H7 (cell line): ENCODE results near the gene PSEN1. TPM values are rescaled to one million over a fixed set of nuclear protein-coding genes. Genes with fewer than 3 reads are reported as not detected.

Experiments
- DNase-seq: peaks from one replicate; pipeline ENCODE4 v3.0.0; 2012
- H3K27me3 ChIP-seq: 2 replicates; pipeline ENCODE4 v1.6.0; 2011; ENCODE audit warnings: mild to moderate bottlenecking, low read length; ENCODE audit not compliant: control insufficient read depth, insufficient read depth
- H3K36me3 ChIP-seq: replicated peaks from 2 replicates; pipeline ENCODE4 v1.5.1; 2011; ENCODE audit warnings: low read length; ENCODE audit not compliant: control insufficient read depth, insufficient read depth
- H3K4me3 ChIP-seq: 2 replicates; pipeline ENCODE4 v1.5.1; 2011; ENCODE audit warnings: low read depth, mild to moderate bottlenecking, control low read depth, low read length, moderate library complexity; ENCODE audit not compliant: insufficient read depth
- total RNA-seq: library from RNA; depleted of rRNA; stranded (reverse); fragments of >200 nt; shearing (Covaris generic); gene quantifications from 2 replicates; pipeline ENCODE4 v1.2.3, GENCODE V29; 2014

PSEN1 gene
- total RNA-seq, 1 experiment from 2014 or later, result 13.4 TPM

DNA sequence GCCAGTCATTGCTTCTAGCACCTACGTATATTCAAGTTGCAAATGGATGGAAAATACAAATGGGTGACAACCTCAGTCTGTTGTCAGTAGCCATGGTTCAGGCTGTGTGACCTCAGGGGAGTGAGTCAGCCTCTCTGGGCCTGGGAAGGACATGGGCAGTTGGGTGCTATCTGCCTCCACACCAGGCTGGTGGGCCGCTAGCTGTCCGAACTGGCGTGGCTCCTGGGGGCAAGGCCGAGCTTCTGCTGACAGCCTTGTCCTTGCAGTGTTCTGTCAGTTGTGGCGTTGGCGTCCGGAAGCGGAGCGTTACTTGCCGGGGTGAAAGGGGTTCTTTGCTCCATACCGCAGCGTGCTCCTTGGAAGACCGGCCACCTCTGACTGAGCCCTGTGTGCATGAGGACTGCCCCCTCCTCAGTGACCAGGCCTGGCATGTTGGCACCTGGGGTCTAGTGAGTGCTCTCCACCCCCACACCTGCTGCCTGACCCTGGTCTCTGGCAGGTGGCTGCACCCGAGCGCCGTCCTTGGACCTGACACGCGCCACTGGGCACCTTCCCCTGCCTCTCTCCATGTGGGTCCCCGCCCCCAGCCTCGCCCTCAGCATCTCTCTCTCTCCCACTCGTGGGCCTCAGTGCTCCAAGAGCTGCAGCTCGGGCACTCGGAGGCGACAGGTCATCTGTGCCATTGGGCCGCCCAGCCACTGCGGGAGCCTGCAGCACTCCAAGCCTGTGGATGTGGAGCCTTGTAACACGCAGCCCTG lies 118.1 kb downstream of the PSEN1 start:
- DNase-seq, result no peak
- H3K27me3 ChIP-seq, result no peaks in the 10 kb centered on the region
- H3K36me3 ChIP-seq, result no peaks in the 10 kb centered on the region
- H3K4me3 ChIP-seq, result no peak overlapping the region

DNA sequence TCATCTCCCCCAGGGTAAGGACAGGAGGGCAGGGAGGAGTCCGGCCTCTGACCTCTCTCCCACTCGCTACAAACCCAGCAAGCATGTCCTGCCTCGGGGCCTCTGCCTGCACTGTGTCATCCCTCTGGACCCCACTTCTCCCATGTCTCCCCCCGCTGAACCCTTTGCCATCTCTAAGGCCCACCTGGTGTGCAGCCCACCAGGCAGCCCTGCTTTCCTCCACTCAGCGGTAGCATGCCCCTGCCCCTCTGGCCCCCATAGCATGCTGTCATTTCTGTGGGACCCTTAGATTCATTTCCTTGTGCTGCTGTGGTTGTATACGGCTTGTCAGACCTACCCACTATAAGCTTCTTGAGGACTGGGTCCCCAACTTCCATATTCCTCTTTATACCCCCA lies 118.7 kb downstream of the PSEN1 start:
- DNase-seq, result no peak
- no peaks in the 10 kb centered on the region for H3K27me3 ChIP-seq
- H3K36me3 ChIP-seq, result no peaks in the 10 kb centered on the region
- H3K4me3 ChIP-seq, result no peak overlapping the region

DNA sequence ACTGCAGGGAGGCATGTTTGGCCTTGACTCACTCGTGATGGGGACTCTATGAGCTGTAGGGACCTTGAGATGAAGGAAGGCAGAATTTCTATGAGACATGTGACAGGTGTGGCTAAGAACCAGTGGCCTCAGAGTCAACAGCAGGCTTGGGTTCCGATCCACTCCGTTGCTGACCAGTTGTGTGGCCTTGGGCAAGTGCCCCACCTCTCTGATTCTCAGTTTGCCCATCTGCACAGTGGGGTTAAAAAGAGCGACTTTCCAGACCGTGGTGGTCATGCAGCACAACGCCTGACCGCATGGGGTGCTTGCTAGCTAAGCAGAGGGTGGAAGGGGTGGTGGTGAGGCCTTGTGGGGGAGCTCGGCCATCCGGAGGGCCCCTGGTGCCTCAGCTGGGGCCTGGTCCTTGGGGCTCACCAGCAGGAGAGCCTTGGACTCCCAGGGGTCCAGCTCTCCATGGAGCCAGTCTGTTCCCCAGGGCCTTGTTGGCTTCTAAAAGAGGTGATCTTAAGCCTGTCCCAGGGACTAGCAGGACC lies 119.5 kb downstream of the PSEN1 start:
- no peak for DNase-seq
- no peaks in the 10 kb centered on the region for H3K36me3 ChIP-seq
- no peaks in the 10 kb centered on the region for H3K27me3 ChIP-seq
- H3K4me3 ChIP-seq, result no peak overlapping the region

DNA sequence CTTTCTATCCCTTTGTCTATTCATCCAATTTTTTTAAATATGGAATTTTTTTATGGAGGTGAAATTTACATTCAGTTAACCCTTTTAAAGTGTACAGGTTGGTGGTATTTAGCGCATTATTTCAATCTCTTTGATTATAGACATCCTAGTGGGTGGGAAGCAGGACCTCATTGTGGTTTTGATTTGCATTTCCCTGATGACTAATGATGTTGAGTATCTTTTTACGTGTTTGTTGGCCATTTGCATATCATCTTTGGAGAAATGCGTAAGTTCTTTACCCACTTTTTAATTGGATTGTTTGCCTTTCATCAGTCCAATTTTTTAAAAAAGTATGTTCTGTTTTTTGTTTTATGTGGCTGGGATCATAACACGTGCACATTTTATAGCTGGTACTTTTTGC lies 121.8 kb downstream of the PSEN1 start:
- DNase-seq, result no peak
- Histone ChIP-seq H3K27me3 (no peaks in the 10 kb centered on the region), H3K4me3 (no peak overlapping the region), H3K36me3 (no peaks in the 10 kb centered on the region)

DNA sequence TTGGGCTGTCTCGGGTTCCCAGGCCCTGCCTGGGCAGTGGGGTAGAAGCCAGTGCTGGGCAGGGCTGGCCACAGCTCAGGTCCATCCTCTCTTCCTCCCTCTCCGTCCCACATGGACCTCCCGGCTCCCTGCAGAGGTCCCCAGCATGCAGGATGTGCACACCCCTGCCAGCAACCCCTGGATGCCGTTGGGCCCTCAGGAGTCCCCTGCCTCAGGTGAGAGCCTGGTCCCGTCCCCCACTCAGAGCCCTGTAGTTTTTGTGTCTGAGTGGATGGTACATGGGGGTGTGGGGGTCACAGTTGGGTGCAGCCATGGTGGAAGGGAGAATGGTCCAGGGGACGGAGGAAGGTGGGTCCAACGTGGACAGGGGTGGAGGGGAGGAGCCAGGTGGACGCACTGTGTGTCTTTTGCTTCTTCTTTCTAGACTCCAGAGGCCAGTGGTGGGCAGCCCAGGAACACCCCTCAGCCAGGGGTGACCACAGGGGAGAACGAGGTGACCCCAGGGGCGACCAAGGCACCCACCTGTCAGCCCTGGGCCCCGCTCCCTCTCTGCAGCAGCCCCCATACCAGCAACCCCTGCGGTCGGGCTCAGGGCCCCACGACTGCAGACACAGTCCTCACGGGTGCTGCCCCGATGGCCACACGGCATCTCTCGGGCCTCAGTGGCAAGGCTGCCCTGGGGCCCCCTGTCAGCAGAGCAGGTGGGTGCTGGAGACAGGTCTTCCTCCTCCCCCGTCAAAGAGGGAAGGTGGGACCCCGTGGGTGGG lies 122.7 kb downstream of the PSEN1 start:
- Histone ChIP-seq H3K27me3 (no peaks in the 10 kb centered on the region), H3K4me3 (no peak overlapping the region), H3K36me3 (no peaks in the 10 kb centered on the region)
- peak; percentile 60 for DNase-seq

DNA sequence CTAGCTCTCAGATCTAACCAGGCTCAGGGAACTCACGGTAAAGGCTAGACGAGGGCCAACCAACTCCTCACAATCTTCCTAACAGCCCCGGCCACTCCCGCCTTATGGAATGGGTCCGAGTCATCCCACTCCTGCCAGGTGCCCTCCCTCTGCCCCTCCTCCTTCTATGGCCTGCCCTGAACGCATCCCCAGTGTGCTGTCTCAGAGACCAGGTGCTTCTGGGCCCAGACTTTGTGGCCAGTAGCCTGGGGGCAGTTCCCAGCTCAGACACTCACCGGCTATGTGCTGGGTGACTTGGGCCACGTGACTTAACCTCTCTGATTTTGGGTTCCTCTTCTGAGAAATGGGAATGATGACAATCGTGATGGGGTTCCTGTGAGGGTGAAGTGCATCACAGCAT lies 123.5 kb downstream of the PSEN1 start:
- Histone ChIP-seq H3K4me3 (no peak overlapping the region), H3K27me3 (no peaks in the 10 kb centered on the region), H3K36me3 (no peaks in the 10 kb centered on the region)
- peak; percentile 60 for DNase-seq

DNA sequence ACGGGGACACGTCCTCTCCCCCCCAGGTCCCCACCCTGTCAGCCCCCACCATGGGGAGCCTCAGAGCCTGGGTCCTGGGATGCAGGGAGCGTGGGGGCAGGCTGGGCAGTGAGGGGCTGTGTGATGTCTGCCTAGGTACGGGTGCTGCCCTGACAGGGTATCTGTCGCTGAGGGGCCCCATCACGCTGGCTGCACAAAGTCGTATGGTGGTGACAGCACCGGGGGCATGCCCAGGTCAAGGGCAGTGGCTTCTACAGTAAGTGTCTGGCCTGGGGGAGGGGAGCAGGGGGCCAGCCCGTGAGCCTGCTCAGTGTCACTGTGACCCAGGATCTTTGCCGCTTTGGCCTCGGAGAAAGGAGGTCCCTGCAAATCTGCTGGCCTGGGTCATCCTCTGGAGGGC lies 124.3 kb downstream of the PSEN1 start:
- peak; percentile 60 for DNase-seq
- Histone ChIP-seq H3K36me3 (no peaks in the 10 kb centered on the region), H3K4me3 (no peak overlapping the region), H3K27me3 (no peaks in the 10 kb centered on the region)

DNA sequence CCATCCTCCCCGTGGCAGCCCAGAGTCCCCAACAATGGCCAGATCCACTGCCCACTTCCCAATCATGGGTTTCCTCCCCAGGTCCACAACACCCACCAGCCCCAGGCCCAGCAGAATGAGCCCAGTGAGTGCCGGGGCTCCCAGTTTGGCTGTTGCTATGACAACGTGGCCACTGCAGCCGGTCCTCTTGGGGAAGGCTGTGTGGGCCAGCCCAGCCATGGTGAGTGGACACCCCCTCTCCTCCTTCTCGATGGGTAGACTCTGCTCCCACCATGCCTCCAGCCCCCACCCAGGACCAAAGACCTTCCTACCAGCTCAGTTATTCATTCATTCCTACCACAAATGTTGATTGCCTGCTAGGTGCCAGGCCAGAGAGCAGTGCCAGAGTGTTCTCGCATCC lies 124.8 kb downstream of the PSEN1 start:
- no peak for DNase-seq
- no peaks in the 10 kb centered on the region for H3K36me3 ChIP-seq
- no peaks in the 10 kb centered on the region for H3K27me3 ChIP-seq
- H3K4me3 ChIP-seq, result no peak overlapping the region

DNA sequence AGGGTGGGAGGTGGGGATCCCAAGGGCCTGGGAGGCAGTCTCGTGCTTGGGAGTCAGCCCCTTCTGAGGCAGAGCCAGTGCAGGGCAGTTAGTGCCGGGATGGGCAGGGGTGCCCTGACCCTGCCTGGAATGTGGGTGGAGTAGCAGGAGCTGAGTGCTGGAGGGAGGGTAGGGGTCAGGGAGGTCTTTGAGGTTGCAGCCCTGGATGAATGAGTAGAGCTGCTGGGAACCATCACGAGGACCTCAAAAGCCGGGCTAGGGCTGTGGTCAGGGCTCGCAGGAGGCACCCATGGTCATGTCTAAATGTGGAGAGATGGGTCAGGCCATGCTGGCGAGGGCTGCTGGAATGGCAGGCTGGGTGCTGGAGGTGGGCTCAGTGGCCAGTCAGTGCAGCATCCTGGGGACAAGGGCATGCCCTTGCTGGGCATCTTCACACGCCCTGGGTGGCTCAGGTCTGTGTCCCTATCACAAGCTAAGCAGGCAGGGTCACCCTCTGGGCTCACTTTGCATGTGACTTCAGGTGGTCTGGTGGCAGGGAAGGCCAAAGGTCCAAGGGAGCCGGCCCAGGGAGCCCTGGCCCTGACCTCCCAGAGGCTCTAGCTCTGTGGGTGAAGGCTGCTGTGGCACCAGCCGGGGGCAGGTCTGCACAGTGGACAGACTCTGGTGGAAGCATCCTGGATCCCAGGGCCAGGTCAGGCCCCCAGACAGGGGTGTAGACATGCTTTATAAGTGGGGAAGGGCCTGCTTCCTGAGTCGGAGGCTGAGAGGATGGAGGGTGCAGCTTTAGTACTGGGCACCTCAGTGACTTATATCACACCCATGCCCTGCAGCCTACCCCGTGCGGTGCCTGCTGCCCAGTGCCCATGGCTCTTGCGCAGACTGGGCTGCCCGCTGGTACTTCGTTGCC lies 125.5 kb downstream of the PSEN1 start:
- Histone ChIP-seq H3K4me3 (no peak overlapping the region), H3K36me3 (no peaks in the 10 kb centered on the region), H3K27me3 (no peaks in the 10 kb centered on the region)
- DNase-seq, result peak; percentile 59

DNA sequence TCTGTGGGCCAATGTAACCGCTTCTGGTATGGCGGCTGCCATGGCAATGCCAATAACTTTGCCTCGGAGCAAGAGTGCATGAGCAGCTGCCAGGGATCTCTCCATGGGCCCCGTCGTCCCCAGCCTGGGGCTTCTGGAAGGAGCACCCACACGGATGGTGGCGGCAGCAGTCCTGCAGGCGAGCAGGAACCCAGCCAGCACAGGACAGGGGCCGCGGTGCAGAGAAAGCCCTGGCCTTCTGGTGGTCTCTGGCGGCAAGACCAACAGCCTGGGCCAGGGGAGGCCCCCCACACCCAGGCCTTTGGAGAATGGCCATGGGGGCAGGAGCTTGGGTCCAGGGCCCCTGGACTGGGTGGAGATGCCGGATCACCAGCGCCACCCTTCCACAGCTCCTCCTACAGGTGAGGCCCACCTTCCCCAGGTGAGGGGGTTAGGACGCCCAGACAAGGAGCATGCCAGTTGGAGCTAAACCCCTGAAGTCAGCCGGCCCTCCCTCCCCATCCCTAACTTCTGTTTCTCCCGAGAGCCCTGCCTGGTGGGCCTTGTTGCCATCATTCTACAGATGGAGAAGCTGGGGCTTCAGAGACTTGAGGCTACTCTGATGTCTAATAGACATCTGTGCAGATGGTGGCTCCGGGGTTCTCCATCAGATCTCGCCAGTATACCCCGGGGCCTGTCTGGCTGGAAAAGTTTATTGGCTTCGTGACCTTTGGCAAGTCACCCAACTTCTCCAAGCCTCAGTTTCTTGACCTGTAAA lies 126.3 kb downstream of the PSEN1 start:
- no peak overlapping the region for H3K4me3 ChIP-seq
- no peaks in the 10 kb centered on the region for H3K36me3 ChIP-seq
- peak; percentile 70 for DNase-seq
- no peaks in the 10 kb centered on the region for H3K27me3 ChIP-seq

DNA sequence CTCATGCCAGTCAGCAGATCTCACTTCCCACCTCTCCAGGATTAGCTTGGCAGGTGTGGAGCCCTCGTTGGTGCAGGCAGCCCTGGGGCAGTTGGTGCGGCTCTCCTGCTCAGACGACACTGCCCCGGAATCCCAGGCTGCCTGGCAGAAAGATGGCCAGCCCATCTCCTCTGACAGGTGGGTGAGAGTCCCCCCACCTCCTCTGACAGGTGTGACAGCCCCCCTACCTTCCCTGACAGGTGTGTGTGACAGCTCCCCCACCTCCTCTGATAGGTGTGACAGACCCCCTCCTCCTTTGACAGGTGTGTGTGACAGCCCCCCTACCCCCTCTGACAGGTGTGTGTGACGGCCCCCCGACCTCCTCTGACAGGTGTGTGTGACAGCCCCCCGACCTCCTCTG lies 127.3 kb downstream of the PSEN1 start:
- Histone ChIP-seq H3K36me3 (no peaks in the 10 kb centered on the region), H3K4me3 (no peak overlapping the region), H3K27me3 (no peaks in the 10 kb centered on the region)
- DNase-seq, result no peak

DNA sequence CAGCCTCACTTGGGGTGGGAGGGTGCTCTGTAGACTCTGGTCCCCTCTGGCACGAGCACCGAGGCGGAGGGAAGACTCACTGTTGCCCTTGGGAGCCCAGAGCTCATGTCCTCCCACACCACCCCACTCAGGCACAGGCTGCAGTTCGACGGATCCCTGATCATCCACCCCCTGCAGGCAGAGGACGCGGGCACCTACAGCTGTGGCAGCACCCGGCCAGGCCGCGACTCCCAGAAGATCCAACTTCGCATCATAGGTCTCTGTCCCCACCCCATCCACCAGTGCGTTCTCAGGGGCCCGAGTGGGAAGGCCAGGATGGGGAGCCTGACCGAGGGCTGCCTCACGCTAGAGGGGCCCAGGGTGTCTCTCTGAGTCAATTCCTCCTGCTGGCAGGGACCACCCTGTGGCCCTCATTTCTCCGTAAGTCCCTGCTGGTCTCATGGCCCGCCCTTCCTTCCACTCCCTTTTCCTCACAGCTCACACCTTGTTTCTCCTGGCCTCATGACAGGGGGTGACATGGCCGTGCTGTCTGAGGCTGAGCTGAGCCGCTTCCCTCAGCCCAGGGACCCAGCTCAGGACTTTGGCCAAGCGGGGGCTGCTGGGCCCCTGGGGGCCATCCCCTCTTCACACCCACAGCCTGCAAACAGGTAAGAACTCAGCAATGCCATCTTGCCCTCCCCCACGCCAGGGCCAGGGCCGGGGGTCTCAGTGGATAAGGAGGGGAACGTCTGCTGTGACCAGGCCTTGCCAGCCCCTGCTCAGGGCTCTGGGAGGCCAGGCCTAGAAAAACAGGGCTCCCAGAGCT lies 128.0 kb downstream of the PSEN1 start:
- peak; percentile 57 for DNase-seq
- H3K4me3 ChIP-seq, result no peak overlapping the region
- H3K36me3 ChIP-seq, result no peaks in the 10 kb centered on the region
- no peaks in the 10 kb centered on the region for H3K27me3 ChIP-seq
